NCI-H2107 (cell line): ENCODE measurements around the gene CSTF1.

Experiments used
- DNase-seq: peaks from one replicate; lab custom pipeline; 2025; lab: John Stamatoyannopoulos, UW

Gene CSTF1

DNA sequence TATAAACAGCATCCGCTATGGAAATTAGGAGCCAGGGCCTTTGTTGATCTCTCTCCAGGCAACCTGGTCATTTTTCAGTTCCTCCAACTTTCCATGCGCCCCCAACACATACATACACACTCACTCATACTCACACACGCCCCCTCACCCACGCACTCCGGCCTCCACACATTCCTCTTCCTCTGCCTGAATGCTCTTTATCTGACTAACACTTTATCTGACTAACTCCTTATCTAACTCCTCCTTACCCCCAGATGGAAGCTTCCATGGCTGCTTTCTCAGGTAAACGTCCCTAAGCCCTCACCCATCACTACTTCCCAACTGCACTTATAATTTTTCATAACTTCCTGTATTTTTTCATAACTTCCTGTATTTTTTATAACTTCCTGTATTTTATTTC is 37.1 kb downstream of the CSTF1 start:
- DNase-seq, result no peak

DNA sequence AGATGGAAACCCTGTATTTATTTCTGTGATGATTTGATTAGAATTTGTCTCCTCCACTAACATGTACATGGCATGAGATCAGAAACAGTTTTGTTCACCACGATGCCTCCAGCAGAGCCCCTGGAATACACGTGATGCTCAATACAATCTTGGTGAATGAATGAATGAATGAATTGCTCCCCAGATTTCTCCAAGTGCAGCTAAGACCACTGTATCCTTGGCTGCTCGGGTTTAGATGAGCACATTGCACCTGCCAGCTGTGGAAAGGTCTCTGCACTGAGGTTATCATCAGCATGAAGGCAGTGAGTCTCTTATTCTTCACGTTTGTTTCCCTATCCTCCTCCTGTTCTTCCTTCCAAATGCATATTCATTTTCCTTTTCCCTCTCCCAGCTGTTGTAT is 37.5 kb downstream of the CSTF1 start:
- DNase-seq, result no peak

DNA sequence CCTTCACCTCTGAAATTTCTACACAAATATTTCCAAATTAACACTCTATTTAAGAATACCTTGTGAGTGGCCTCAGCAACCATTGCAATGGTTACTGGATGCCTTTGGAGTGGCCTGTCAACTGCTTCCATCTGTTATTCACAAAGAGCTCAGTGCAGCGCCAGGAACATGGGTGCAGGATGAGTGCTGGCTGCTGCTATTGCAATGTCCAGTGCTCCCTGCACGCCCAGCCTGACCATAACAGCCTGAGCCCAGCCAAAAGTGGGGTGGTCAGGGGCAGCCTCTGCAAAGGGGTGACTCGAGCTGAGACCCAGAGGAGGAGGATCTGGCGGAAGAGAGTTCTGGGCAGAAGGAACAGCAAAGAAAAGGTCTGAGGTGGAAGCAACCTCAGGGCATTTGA is 38.0 kb downstream of the CSTF1 start:
- no peak for DNase-seq

DNA sequence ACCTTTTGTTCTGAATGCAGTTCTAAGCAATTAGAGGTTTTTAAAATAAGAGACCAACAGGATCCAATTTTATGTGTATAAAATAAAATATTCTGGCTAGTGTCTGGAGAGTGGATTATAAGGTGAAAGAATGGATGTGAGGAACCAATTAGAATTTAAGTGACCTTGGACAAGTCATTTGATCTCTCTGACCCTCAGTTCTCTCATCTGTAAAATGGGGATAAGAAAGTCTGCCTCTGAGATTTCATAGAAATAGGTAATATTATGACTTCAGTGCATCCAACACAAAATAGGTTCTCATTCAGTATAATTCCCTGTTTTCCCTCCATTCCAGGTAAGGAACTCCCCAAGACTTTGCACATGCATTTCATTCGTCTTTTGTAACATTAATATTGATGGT is 38.5 kb downstream of the CSTF1 start:
- no peak for DNase-seq

DNA sequence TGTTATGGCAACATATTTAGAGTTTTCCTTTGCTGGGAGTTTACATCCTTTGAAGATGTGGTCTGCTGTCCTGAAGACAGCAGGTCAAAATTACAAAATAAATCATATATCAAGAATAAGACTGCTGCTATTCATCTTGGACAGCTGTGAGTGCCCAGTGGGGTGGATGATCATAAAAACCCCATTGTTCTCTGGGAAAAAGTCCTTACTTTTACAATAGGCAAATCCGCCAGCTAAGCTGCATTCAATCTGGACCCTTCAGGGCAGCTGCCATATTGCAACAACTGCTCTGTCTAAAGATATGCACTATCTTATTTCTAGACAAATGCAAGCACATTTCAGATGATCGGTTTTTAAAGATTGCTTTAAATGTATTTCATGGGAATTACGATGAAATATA is 39.0 kb downstream of the CSTF1 start:
- DNase-seq, result no peak

DNA sequence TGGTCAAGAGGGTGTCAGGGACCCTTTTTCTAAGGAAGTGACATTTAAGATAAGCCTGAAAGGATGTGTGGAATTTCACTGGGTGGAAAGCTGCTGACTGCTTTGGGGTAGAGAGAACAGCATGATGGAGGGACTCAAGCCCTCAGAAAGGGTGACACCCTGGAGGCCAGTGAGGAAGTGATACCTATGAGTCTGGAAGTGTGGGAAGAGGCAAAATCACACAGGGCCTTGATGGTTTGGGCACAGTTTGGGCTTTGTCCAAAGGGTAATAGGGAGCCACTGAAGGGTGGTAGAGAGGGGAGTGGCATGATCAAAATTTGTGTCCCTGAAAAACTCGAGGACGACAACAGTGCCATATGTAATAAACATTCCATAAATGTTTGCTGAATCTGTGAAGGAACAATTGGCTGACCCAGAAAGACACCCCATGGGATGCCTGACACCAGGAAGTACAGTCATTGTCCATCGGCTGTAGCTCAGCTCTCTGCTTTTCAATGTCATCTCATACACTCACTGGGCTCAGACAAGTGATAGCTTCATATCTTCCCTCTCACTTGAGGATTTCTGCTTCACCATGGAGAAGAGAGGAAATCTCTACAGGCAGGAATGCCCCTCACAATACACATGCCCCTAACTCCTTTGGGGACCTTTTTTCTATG is 40.9 kb downstream of the CSTF1 start:
- no peak for DNase-seq

DNA sequence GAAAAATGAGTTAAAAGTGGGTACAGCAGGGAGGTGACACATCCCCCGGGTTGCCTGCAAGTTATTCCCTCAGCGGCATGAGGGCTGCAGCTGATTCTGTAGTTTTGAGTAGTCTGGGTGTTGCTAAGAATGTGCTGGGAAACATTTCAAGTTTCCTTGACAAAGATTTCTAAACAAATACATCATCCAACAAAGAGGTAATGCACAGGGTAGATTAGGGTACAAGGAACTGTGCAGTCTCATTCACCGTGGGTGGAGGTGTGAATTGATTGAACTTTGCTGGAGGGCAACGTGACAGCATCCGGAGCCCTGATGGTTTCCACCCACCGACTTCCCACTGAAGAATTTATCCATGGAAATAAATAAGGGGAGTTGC is 41.4 kb downstream of the CSTF1 start:
- no peak for DNase-seq

DNA sequence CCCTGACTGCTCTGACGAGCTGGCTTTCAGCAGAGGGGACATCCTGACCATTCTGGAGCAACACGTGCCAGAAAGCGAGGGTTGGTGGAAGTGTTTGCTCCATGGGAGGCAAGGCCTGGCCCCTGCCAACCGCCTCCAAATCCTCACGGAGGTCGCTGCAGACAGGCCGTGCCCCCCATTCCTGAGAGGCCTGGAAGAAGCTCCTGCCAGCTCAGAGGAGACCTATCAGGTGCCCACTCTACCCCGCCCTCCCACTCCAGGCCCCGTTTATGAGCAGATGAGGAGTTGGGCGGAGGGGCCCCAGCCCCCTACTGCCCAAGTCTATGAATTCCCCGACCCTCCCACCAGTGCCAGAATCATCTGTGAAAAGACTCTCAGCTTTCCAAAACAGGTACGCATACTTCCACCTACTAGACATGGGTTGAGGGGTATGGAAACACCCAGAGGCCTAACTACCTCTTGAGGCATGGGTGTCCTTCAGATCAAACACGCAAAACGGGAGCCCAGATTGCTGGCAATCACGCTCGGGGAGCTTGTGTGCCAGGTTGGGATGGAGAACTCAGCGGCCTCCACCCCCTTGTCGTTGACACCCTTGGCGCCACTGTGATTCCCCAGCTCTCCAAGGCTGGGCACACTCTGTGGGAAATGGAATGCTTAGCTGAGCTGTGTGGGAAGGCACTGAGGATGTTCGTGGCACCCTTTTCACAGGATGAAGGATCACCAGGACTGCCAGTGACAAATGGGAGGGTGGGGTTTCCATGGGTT is 44.9 kb downstream of the CSTF1 start:
- no peak for DNase-seq

DNA sequence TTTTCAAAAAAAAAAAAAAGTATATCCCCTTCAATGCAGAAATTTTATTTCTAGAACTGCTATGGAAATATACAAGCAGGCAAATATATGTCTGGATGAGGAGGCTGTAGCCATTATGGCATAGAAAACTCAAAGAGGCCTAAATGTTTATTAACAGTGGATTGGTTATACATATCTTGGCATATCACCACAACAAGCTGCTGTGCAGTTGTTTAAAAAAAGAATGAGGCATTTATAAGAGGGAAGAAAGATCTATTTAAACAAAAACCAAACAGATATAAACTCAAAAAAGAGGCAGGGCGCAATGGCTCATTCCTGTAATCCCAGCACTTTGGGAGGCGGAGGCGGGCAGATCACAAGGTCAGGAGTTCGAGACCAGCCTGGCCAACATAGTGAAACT is 45.8 kb downstream of the CSTF1 start:
- DNase-seq, result no peak

DNA sequence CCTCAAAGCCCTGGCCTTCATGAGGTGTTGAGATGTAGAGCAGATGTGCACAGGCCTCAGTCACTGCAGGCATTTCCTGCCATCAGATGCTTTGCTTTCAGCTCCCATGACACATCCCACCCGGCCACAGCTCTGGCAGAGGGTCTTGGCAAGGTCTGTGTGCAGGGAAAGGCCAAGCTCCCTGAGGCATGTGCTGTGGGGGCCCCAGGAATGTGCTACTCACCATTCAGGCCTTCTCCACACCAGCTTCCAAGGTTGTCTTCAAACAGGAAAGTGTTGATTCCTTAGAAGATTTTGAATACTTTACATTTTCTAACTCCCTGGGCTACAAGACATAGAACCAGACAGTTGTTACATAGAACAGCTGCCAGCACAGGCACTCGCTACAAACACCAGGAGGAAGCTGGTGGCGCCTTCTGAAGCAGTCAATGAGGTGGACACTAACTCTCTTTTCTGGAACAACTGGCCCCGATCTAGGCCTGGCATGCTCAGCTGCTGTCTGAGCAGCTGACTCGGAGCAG is 47.4 kb downstream of the CSTF1 start:
- no peak for DNase-seq

DNA sequence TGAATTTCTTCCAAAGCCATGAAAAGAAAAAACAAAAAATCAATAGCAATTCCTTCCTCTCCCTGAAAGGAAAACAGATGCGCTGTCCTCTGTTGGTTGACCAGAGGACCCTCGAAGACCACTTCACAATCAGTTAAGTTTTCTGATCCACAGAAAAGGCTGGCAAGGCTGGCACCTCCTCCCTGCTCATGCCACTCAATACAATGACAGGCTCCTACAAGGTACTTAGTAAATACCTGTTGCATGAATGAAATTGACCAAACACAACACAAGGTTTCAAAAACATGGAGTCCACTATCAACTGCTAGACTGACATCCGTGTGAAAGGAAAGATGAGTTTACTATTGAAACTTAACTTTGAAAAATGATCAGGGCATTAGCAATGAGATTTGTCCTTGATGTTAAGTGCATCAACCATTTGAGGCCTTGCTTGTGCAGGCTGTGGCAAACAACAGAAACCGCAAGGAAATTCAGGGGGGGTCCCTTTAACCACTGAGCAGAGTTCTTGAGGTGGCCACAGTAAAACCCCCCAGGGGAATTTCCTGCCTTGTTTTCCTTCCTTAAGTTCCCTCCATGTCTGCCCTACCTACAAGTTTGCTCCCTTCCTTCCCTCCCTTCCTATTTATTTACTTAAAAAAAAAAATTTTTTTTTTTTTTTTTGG is 48.0 kb downstream of the CSTF1 start:
- no peak for DNase-seq

DNA sequence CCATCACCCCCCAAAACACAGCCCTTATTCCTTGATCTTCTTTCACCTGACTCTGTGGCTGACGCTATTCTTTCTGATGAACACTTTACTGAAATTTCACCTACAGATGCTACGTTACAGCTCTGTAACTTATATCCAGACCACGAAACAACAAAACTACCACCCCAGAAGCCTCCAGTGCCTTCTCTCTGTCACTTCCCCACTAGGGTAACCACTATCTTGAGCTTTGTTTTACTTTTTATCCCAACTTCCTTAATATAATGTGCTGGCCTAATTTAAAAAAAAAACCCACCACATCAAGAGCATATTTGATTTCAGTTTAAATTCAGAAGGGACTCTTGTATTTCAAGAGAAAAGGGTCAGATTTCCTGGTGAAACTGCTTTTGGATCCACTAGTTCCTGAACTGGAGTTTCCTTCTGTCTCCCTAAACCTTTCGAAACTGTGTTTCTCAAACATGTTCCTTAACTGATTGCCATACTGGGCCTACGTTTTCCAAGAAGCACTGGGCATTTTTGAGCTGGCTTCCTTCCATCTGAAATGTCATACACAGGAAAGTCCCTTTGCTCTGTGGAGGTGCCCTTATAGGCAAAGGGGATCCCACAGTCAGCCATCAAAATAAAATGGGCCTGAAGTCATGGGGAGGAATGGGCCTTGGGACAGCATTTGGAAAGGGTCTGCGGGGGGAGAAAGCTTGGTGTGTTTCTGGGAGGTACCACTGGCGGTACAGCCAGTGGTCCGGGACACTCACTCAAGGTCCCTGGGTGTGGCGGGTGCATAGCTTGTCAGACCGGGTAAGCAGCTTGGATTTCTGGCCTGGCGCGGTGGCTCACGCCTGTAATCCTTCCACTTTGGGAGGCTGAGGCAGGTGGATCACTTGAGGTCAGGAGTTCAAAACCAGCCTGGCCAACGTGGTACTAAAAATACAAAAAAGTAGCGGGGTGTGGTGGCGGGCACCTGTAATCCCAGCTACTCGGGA is 50.2 kb downstream of the CSTF1 start:
- no peak for DNase-seq

DNA sequence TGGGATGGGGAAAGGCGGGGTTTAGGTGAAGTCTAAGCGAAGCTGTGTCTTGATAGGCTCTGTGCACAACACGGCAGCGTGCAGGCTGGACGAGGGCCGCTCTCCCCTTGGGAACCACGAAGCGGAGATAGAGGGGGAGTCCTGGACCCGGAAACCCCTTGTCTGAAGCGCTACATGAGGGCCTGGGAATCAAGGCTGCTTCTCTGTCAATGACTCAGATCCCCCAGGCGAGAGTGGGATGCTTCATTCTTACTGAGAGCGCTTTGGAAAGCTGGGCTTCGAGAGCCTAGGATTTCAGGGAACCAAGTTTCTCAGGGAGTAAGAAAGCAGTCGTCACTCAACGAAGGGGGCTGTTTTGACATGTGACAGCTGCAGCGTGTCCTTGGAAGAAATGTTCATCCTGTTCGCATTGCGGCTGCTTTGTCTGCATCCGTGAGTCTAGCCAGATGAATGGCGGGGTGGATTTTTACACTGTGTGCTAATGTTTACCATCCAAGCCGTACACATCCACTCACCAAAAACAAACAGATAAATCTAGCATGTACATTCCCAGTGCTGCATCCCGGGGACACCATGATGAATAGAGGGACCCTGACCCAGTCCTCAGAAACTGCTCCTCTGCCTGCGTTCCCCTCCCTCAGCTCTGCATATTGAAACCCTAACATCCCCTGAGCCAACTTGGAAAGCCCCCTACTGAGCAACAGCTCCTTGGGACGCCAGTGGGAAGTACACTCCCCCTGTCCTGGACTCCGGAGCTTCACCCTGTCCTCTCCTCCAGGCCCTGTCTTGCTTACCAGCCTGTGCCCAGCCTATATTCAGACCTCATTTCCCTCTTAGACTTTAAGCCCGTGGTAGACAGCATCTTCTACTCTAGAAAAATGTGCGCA is 51.5 kb downstream of the CSTF1 start:
- DNase-seq, result no peak

DNA sequence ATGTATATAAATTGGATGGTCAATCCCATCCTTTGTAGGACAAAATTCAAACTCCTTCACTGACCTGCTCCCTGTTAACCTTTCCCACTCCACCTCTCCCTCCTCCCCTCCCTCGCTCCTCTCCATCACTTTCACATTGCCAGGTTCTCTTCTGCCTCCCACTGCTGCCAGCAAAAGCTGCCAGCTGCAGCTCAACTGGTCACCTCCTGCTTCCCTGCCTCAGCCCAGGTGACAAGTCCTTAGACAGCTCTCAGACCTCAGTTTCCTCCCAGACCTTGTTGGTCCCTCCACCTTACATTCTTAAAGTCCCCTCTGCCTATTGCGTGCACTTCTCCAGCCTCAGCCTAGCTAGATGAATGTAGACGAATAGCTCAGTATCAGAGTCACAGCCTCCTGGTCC is 52.7 kb downstream of the CSTF1 start:
- DNase-seq, result no peak

DNA sequence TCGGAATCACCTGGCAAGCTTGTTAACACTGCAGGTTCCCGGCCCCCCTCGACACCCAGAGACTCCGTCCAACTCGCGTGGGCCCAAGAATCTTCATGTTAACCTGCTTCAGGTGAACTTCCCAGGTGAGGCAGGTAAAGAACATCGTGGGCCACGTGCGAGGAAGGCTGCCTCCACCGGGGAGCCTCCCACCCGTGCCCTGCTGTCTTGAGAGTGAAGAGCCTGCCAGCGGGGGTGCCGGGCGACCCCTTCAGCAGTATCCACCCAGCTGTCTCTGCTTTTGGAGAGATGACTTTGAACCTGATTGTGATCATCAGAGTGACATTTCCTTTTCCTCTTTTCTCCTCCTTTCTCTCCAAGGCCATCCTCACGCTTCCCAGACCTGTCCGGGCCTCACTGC is 53.1 kb downstream of the CSTF1 start:
- no peak for DNase-seq

DNA sequence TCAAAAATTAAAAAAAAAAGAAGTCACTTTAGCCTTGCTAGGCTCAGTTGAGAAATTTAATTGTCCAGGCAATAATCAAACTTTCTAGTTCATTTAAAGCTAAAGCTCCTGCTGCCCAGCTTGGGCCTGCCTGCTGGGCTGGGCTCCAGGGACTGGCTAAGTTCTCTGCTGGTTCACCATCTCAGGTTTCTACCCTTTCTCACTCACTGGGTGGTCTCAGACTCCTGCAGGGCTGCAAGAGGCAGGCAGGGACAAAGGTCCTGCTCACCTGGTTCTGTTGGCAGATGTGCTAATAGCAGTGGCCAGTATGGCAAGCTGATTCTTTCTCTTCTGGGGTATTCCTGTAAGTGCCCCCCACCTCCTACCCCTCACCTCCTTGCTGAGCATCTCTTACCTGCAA is 54.8 kb downstream of the CSTF1 start:
- DNase-seq, result no peak

DNA sequence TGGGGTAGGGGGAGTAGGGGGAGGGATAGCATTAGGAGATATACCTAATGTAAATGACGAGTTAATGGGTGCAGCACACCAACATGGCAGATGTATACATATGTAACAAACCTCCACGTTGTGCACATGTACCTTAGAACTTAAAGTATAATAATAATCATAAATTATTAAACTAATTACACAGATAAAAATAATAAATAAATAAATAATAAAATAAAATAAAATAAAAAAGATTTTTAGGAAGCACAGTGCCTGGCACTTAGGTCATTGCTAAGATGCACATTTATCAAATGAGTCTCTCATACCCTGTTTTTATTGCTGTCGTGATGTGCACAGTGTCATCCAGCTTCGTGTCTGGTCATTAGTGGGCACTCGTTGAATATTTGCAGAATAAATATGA is 57.0 kb downstream of the CSTF1 start:
- DNase-seq, result no peak

DNA sequence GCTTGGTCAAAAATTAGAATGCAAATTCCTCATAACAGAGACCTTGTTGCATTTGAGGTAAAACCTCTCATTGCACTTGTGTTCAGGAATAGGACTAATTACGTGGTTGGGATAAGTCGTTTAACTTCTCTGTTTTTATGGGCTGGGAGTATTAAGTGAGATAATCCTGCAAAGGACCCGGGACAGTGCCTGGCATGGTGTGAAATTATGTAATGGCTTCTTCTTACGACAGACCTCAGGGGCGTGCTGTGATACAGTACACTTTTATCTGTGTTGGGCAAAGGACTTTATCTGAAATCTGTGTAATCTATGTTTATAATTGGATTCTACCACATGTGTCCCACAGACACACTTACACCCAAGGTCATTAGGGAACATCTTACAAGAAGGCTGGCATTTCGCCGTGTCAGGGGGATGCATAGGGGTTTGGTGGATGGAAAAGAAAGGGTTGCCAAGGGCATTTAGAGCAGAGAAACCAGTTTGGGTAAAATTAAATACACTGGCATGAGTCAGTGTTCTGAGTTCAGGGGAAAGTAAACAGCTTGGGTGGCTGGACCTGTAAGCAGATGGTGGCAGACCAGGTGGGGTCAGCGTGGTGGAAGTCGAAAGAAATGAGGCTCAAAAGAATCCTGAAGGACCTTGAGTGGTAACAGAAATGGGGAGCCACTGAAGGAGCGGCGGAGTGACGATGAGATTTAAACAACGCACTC is 58.8 kb downstream of the CSTF1 start:
- no peak for DNase-seq

DNA sequence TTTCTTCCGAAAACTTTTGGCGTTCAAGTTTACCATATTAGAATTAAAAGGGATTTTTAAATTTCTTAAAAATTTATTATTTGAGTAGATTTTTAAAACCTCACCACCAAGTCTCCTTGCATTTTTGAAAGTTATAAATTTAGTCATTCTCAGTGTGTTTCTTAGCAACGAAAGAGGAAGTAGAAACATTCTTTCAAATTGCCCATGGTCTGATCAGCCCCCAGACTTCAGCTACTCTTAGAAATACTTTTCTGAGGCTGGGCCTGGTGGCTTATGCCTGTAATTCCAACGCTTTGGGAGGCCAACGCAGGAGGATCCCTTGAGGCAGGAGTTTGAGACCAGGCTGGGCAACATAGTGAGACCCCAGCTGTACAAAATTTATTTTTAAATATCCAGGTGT is 60.9 kb downstream of the CSTF1 start:
- DNase-seq, result no peak

DNA sequence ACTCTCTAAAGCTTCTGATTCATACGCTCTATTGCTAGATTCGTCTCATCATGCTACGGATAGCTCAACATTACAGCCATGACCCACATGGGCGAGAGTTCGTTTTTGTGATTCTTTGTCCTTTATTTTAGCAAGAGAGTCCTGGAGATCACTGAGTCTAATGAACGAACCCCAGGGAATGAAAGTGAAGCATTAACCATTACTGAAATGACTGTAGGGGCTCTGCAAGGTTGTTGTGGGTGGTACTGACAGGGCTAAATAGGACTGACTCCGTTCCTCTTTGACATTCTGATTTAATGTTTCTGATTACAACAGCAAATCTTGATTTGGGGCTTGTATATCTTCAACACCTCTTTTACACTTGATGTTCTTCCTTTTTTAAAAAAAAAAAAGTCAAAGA is 62.3 kb downstream of the CSTF1 start:
- no peak for DNase-seq
